PC-3 (cell line): Measurements from ENCODE around the gene DNAH5.

Experiments used
- EZH2 ChIP-seq: fragments of 300-600 bp; sonication (generic); IDR thresholded peaks from one replicate; pipeline ENCODE4 v1.6.1; 2017; ENCODE audit warnings: antibody characterized with exemption, mild to moderate bottlenecking, low read length; ENCODE audit not compliant: unreplicated experiment
- EZH2phosphoT487 ChIP-seq: fragments of 300-600 bp; sonication (generic); IDR thresholded peaks from 2 replicates; pipeline ENCODE4 v1.6.1; 2018; ENCODE audit warnings: mild to moderate bottlenecking, antibody characterized with exemption, low read length, borderline replicate concordance
- TF ChIP-seq, protein P1 (sequence below): fragments of 300-600 bp; sonication (generic); conservative IDR thresholded peaks from 2 replicates; pipeline ENCODE4 v1.5.1; 2017; ENCODE audit warnings: antibody characterized with exemption, low read depth, mild to moderate bottlenecking, low read length

DNA sequence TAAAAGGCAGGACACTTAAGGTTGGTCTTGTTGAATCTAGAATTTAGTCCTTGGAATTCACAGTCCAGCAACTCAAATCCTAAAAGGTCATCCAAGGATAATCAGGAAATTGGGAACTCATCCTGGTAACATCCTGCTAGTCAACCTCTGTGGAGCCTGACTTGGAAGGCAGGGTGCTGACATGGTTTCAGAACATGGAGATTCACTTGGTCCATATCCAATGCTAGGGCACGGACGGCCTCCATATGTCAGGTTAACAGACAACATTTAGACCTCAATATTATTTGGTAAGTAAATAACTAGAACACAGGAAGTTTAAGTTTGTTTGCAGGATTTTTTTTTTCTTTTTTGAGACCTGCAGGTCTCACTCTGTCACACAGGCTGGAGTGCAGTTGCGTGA is 783 bp upstream of the DNAH5 start:
- TF ChIP-seq, protein P1, sequence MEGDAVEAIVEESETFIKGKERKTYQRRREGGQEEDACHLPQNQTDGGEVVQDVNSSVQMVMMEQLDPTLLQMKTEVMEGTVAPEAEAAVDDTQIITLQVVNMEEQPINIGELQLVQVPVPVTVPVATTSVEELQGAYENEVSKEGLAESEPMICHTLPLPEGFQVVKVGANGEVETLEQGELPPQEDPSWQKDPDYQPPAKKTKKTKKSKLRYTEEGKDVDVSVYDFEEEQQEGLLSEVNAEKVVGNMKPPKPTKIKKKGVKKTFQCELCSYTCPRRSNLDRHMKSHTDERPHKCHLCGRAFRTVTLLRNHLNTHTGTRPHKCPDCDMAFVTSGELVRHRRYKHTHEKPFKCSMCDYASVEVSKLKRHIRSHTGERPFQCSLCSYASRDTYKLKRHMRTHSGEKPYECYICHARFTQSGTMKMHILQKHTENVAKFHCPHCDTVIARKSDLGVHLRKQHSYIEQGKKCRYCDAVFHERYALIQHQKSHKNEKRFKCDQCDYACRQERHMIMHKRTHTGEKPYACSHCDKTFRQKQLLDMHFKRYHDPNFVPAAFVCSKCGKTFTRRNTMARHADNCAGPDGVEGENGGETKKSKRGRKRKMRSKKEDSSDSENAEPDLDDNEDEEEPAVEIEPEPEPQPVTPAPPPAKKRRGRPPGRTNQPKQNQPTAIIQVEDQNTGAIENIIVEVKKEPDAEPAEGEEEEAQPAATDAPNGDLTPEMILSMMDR = no peak
- TF ChIP-seq EZH2 (no peak), EZH2phosphoT487 (no peak)
